HL-60/S4 treated with retinoic acid at 250 ng/mL for 4 days and 3 days (cell line): ENCODE data around the gene OPCML.

Source experiments
- in situ Hi-C: fragments of 300-500 bp; cut with MboI; formaldehyde crosslinking; loops from 2 replicates; pipeline ENCODE4 v1.7.0; 2022; ENCODE audit warnings: low sequenced_read_pairs

Gene OPCML

DNA sequence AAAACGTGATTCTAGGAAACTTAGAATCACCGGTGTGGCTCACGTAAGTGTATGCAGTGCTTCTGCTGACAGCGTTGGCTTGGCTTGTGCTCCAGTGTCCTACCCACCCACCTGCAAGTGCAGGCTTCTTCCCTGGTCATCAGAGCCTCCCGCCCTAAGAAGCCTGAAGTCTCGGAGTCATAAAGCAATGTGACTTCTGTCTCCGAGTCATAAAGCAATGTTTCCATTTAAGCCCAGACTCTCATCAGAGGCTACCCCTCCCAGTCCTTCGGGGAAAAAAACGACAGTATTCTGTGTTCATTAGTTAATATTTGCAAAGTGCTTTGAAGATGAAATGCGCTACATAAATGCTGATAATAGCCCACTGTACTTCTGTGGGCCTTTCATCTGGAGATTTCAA, 293.8 kb downstream of the OPCML start:
- in situ Hi-C loops: no loop called here

DNA sequence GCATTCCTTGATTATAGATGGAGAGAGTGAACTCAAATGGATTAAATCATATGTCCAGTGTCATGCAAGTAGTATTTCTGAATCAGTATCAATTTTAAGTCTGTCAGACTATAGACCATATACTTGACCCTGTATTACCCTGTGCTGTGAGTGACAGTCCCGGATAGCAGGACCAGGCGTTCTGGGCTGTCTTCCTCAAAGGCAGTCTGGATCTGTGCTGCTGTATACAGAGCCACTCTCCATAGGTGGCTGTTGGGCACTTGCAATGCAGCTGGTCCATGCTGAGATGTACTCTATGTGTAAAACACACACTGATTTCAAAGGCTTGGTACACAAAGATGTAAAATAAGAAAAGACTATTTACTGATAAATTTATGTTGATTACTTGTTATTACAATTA, 294.3 kb downstream of the OPCML start:
- in situ Hi-C loops: no loop called here

GRCh38 chr11:133235381-133235780, 296.9 kb downstream of the OPCML start:
- in situ Hi-C loops: no loop called here

DNA sequence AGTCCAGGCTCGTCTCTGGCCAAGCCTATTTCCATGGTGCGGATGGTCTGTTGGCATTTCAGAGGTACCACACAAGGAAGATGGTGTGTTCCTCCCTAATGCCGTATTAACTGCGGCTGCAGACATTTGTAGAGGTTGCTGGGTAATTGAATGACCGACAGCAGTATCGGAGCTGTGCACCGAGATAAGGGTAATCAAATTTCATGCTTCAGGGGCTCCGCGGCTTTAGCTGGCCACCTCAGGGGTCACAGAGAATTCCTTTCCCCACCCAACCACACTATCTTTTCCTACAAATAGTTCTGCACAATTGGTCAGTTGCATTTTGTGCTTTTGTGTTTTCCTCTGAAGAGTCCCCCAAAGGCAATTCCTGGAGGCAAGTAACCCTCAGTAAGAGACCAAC, 297.4 kb downstream of the OPCML start:
- in situ Hi-C loops: no loop called here

DNA sequence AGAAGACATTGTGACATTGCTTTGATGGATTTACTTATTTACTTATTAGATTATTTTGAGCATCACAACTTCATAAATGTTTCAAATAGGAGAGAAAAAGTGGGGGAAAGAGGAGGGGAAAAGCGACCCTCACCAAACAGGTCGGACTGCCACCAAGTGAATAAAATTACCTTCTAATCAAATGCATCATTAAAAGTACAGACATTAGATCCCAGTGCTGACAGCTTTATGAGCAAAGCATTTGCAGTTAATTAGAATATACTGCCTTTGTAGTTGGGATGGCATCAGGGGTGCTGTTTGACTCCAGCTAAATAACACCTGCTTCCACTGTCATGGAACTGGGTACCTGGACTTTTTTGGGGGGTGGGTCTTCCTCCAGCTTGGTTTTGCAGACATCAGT, 299.6 kb downstream of the OPCML start:
- in situ Hi-C loops: no loop called here

- in situ Hi-C loops: no loop called here
Measured at GRCh38 chr11:133230431-133230830, 301.9 kb downstream of the OPCML start.

DNA sequence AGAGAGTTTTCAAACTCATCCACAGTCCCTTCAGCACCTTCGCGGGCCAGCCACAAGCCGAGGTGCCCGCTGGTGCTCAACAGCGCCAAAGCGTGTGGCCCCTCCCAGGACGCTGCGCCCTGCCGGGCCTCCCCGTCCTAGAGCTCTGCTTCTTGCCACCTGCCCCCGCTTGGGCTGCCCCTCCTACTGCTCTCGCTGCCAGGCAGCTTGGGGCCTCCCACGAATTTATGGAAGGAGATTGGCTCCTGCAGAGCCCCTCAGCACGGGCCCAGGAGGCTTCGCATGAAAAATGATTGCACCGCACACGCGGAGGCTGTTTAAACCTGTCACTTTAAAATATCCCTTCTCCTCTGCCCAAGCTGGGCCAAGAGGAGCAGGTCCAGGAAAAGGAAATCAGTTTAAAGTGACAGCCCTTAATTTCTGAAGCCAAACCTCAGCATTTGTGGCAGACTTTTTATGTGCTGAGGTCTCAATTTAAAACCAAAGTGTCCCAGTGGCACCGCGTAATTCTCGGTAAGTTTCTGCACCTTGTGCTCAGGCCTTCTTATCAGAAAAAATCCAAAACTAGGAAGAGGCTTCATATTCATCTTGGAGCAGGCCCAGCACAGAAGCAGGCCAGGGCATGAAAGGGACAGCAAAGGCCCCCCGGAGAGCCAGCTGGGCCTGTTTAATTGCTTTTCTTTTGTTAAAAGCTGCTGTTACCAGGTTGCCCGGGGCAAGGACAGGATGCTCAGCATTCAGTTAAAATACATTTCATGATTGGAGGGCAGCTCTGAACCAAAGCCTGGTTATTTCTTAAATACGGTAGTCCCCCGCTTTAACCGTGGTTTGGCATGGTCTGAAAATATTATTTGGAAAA, 303.6 kb downstream of the OPCML start:
- in situ Hi-C loops: no loop called here

GRCh38 chr11:133227632-133228111, 304.6 kb downstream of the OPCML start:
- in situ Hi-C loops: no loop called here

GRCh38 chr11:133224271-133224670, 308.0 kb downstream of the OPCML start:
- in situ Hi-C loops: no loop called here

- in situ Hi-C loops: no loop called here
Measured at GRCh38 chr11:133222425-133223330, 309.6 kb downstream of the OPCML start.

- in situ Hi-C loops: no loop called here
Measured at GRCh38 chr11:133219543-133219942, 312.8 kb downstream of the OPCML start.

- in situ Hi-C loops: no loop called here
Measured at GRCh38 chr11:133216813-133217212, 315.5 kb downstream of the OPCML start.

DNA sequence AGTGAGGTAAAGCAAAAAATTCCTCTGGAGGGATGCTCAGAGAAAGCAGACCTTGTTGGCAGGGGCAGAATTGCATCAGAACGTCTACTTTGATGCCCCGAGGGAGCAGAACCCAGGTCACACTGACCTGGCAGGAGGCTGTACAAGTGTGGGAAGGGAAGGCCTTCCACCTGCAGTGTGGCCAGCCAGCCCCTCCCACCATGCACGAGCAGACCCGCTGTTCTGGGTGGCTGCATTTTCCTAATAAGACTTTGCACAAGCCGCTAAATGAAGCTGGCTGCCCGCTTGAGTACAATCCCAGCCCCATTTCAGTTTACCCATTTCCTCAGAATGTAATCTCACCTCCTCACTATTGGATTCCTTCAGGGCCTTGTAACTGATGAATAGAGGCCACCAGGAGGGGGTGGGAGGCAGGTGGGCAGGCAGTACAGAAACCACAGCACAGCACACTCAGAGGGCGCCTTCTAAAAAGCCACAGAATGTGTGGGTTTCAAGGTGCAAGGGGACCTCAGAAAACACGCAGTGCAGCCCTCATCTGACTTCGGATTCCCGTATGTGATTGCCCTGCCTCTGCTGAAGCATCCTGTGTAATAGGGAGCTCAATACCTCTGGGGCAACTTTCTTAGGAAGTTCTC, 316.6 kb downstream of the OPCML start:
- in situ Hi-C loops: no loop called here

DNA sequence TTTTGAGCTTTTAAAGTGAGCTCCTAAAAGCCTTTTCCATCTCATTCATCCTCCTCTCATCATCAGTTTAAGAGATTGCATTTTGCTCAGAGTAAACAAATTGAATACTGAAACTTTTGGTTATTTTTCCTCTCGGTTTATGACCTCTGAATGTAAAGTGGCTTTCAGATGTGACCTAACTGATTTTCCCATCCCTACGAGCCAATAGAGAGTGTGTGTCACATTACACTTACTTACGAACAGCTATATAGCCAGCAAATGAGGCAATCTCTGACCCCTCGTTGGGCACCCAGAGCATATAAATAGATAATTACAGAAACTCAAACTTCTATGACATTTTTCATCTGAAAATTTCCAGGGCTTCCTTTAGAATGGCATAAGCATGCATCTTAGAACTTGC, 317.7 kb downstream of the OPCML start:
- in situ Hi-C loops: no loop called here

- in situ Hi-C loops: no loop called here
Measured at GRCh38 chr11:133212201-133212600, 320.1 kb downstream of the OPCML start.

GRCh38 chr11:133207995-133208394, 324.3 kb downstream of the OPCML start:
- in situ Hi-C loops: no loop called here

DNA sequence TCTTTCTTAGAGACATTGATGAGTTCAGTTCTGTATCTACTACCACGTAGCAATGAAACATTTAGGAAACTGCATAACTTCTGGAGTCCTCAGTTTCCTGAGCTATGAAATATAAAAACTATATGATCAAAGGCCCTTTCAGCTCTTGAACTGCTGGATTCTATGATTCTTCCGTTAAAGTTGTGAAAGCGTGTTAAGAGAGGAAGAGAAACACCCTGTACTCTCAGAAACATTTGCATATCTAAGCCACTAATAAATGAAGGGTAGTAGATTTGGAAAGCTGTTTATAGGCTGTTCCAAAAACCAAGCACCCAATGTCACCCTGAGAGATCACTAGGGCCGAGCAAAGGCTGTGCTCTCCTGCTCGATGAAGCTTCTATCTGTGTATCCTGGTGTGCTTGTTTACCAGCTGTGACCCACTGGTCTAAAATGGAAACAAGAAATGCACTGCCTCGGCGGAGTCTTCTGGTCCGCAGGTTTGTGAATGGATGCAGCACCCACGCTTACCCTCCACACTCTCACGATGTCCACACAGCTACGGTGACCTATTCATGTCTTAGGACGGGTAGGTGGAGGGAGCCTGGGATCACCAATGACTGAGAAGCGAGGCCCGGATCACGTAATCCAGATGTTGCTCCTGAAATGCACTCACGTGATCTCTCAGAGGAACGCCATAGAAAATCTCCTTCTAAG, 325.8 kb downstream of the OPCML start:
- in situ Hi-C loops: no loop called here

DNA sequence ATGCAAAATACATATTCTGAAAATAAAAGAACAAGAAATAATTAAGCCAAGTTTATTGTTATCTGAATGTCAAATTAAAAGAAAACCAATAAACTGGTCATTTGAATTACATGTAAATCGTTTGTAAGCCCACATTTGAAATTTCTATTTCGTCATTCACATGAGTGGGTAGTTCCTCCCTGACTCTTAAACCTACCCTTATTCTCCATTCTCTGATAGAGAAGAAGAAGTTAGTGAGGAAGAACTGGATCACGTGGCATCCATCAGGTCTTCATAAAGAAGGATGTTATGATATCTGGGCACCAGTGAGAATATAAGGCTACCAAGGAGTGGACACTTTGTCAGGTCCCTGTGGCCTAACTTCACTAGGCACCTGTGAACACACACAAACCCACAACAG, 328.1 kb downstream of the OPCML start:
- in situ Hi-C loops: no loop called here

- in situ Hi-C loops: no loop called here
Measured at GRCh38 chr11:133202816-133203215, 329.5 kb downstream of the OPCML start.

DNA sequence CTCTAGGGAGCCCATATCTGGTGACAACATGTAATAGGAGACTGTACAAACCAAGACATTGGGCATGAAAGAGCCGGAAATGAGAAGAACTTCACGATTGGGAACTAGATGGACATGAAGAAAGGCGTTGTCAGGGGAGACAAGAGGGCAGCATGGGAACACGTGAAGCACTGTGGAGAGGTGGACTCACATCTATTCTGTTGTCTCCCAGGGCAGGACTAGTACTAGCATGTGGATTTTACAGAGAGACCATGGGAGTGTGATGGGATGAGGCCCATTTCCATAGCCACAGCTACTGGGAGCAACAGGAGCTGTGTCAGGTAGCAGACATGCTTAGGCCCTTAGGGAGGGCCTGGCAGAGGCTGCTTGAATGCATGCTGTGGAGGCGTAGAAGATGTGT, 333.9 kb downstream of the OPCML start:
- in situ Hi-C loops: no loop called here

GRCh38 chr11:133197425-133197824, 334.9 kb downstream of the OPCML start:
- in situ Hi-C loops: no loop called here
